Epithelial cell of esophagus (primary cell): ENCODE data around the gene CACNB1.

Source experiments
- DNase-seq: peaks from one replicate; pipeline ENCODE4 v3.0.0; 2010; ENCODE audit warnings: low read depth
- H3K4me3 ChIP-seq: 2 replicates; pipeline ENCODE4 v1.5.1; 2011; ENCODE audit warnings: mild to moderate bottlenecking, low read length, control low read depth
- TF ChIP-seq, protein P1 (sequence below): IDR thresholded peaks from 2 replicates; pipeline ENCODE4 v1.5.1; 2011; ENCODE audit warnings: low read depth, mild to moderate bottlenecking, low read length, control low read depth, inconsistent platforms; ENCODE audit not compliant: insufficient read depth; ENCODE audit errors: missing control alignments

CACNB1 gene

GRCh38 chr17:39239640-39240314 is 42.3 kb upstream of the CACNB1 start:
- no peak overlapping the region for H3K4me3 ChIP-seq
- TF ChIP-seq, protein P1, sequence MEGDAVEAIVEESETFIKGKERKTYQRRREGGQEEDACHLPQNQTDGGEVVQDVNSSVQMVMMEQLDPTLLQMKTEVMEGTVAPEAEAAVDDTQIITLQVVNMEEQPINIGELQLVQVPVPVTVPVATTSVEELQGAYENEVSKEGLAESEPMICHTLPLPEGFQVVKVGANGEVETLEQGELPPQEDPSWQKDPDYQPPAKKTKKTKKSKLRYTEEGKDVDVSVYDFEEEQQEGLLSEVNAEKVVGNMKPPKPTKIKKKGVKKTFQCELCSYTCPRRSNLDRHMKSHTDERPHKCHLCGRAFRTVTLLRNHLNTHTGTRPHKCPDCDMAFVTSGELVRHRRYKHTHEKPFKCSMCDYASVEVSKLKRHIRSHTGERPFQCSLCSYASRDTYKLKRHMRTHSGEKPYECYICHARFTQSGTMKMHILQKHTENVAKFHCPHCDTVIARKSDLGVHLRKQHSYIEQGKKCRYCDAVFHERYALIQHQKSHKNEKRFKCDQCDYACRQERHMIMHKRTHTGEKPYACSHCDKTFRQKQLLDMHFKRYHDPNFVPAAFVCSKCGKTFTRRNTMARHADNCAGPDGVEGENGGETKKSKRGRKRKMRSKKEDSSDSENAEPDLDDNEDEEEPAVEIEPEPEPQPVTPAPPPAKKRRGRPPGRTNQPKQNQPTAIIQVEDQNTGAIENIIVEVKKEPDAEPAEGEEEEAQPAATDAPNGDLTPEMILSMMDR = peak; percentile 83
- peak; percentile 66 for DNase-seq

GRCh38 chr17:39238311-39238972 is 41.0 kb upstream of the CACNB1 start:
- TF ChIP-seq, protein P1 = no peak
- peak; percentile 79 for DNase-seq

GRCh38 chr17:39237586-39237985 is 40.1 kb upstream of the CACNB1 start:
- DNase-seq = no peak
- H3K4me3 ChIP-seq = no peak overlapping the region
- TF ChIP-seq, protein P1 = no peak

More at GRCh38 chr17:39238311-39238972, 41.0 kb upstream of the CACNB1 start:
- no peak overlapping the region for H3K4me3 ChIP-seq

DNA sequence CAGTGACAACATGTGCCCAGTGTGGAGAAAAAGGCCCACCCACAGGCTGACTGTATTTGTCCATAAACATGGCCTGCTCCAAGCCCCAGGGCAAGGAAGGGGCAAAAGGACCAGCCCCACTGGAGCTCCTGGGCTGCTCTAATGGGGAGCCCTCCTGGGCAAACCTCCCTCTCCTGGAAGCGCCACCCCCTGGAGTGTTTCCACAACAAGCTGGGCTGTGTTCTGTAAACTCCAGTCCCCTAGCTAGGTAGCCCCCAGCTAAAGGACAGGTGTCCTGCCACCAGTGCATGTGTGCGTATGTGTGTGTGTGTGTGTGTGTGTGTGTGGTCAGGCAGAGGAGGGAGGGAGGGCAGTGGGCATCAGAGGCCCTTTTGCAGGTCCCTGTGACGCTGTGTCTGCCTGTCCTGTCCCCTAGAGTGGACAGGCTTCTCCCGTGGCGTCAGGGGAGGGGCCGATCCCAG is 39.5 kb upstream of the CACNB1 start:
- no peak for DNase-seq
- TF ChIP-seq, protein P1 = no peak
- H3K4me3 ChIP-seq = no peak overlapping the region

- TF ChIP-seq, protein P1 = no peak
- H3K4me3 ChIP-seq = no peak overlapping the region
These were observed 39.0 kb upstream of the CACNB1 start for GRCh38 chr17:39236450-39236927.

GRCh38 chr17:39235555-39236449 is 38.3 kb upstream of the CACNB1 start:
- DNase-seq = peak; percentile 69
- H3K4me3 ChIP-seq = no peak overlapping the region
- TF ChIP-seq, protein P1 = peak; percentile 72

More at GRCh38 chr17:39236450-39236927, 39.0 kb upstream of the CACNB1 start:
- no peak for DNase-seq
